Left ventricle myocardium superior (tissue), 1 donor: ENCODE measurements around the gene UGT1A7. TPM values are rescaled to one million over a fixed set of nuclear protein-coding genes. Genes with fewer than 3 reads are reported as not detected.
"Not testable (repeated sequence)": the region's sequence is repeated elsewhere in the genome, so short reads cannot be mapped to it uniquely, and the experiment has no call there.

Source experiments
- ATAC-seq: fragments of 200-7000 bp; cut with Tn5 transposase; one replicate; pipeline ENCODE4 v1.9.1; 2020; ENCODE audit warnings: mild to moderate bottlenecking, moderate library complexity
- DNase-seq: peaks from one replicate; pipeline ENCODE4 v3.0.0-alpha.2; 2020
- intact Hi-C: fragments of 100-400 bp; cut with micrococcal nuclease; formaldehyde crosslinking; loops from one replicate; pipeline ENCODE4 v1.11.0; 2022
- total RNA-seq: library from RNA; stranded (reverse); fragmentation: NEBNext Ultra II Directional; extraction: Animal tissue kit (Norgen Biotek cat#: 25700); gene quantifications from one replicate; pipeline ENCODE4 v1.2.1, GENCODE V29; 2021
- donor health status: DM: no; HTN: yes; CAD: no; lungs with severe emphysema.

Gene UGT1A7
- total RNA-seq, 1 donor from 2014 or later = not detected

DNA sequence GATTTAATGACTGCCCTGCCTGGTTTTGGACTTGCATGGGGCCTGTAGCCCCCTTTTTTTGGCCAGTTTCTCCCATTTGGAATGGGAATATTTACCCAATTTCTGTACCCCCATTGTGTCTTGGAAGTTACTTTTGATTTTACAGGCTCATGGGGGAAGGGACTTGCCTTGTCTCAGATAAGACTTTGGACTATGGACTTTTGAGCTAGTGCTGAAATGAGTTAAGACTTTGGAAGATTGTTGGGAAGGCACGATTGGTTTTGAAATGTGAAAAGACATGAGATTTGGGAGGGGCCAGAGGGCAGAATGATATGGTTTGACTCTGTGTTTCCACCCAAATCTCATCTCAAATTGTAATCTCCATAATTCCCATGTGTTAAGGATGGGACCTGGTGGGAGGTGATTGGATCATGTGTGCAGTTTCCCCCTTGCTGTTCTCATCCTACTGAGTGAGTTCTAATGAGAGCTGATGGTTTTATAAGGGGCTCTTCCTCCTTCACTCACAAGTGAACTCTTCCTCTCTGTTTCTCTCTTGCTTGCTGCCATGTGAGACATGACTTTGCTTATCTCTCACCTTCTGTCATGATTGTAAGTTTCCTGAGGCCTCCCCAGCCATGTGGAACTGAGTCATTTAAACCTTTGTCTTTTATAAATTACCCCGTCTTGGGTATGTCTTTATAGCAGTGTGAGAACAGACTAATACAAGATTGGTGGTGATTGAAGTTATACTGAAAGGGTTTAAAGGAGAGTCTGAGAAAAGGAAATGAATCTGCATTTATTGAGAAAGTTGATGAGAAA is 69.7 kb downstream of the UGT1A7 start:
- intact Hi-C loops, ATAC-seq, DNase-seq: not testable (repeated sequence)

DNA sequence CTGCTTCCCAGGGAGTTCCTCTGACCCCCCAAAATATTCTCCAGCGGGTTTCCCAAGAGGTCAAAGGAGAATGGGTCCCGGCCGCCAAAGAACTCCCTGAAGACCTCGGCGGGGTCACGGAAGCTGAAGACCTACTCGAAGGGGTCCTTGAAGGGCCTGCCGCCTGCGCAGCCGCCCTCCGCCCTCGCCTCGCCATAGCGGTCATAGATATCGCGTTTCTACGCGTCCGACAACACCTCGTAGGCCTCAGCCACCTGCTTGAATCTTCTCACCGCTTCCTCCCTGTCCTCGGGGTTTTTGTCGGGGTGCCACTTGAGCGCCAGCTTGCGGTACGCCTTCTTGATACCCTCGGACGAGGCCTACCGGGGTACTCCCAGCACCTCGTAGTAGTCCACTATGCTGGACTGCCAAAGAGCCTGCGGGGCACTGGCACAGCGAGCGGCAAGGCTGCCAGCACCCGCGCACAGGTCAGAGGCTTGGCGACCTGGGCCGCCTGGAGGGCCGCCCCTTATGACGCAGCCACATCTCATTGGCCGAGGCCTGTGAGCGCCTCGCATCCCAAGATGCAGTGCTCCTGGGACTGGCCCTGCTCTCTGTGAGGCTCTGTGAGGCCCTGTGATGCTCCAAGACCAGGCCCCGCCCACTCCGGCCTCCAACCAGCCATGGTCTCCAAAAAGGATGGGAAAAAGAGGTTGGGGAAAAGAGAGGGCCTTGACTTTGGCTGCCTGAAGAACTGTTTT is 73.3 kb downstream of the UGT1A7 start:
- intact Hi-C loops = no loop called here
- no peak for ATAC-seq
- DNase-seq = no peak

DNA sequence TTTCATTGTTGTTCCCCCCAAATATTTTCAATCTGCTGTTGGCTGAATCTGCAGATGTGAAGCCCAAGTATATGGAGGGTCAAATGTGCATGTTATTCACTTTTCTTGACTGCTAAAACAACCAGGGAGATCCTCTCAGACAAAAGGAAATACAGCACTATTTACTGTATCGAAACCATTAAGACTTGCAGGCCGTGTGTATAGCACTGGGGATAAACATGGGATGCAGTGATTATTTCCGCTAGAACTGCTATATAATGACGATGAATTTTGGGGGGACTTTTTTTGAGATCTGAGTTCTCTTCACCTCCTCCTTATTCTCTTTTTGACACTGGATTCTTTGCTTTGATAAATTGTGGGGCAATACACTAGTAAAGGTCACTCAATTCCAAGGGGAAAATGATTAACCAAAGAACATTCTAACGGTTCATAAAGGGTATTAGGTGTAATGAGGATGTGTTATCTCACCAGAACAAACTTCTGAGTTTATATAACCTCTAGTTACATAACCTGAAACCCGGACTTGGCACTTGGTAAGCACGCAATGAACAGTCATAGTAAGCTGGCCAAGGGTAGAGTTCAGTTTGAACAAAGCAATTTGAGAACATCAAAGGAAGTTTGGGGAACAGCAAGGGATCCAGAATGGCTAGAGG is 74.9 kb downstream of the UGT1A7 start:
- intact Hi-C loops = no loop called here
- ATAC-seq (no peak), DNase-seq (no peak)

DNA sequence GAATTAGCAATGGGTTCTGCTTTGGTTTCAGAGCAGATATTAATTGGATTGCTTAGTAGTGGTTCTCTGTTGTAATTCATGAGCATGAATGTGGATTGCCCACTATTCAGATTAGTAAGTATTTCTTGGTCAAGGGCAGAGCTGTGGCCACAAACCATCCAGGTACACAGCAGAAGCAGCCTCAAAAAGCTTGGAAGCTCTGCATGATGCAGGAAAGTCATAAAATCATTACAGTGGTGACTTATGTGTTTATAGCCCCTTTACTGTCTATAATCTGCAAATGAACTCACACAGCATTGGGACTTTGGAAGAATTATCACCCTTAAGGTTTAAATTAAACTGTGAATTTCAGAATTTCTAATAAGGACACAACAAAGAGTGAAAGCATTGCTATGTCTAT is 76.4 kb downstream of the UGT1A7 start:
- ATAC-seq = no peak
- DNase-seq = no peak
- intact Hi-C loops = no loop called here

DNA sequence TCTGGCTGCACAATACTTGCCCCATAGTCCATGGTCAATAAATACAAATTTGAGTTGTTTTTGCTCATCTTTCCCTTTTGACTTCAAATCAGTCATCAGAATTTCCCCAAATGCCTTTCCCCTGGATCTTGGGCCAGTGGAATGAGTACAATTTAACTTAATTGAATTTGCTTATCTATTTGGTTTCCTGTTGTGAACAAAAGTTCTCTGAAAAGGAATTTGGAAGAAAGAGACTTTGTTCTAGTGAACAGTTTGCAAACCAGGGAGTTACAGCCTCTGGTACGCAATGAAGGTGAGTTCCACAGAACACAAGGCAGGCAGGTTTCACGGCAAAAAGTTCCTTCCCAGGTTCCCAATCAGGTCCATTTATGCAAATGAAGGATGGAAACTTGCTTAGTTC is 77.1 kb downstream of the UGT1A7 start:
- DNase-seq (no peak), ATAC-seq (no peak)
- intact Hi-C loops = no loop called here

DNA sequence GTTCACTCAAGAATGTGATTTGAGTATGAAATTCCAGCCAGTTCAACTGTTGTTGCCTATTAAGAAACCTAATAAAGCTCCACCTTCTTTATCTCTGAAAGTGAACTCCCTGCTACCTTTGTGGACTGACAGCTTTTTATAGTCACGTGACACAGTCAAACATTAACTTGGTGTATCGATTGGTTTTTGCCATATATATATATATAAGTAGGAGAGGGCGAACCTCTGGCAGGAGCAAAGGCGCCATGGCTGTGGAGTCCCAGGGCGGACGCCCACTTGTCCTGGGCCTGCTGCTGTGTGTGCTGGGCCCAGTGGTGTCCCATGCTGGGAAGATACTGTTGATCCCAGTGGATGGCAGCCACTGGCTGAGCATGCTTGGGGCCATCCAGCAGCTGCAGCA is 78.3 kb downstream of the UGT1A7 start, which contains the start of gene UGT1A1:
TSS of gene UGT1A1 (plus strand) at position 228 of the 400 bp plus-strand sequence. CDS start at position 246, 18 bp downstream.
- DNase-seq (no peak), ATAC-seq (no peak)
- intact Hi-C loops = no loop called here

DNA sequence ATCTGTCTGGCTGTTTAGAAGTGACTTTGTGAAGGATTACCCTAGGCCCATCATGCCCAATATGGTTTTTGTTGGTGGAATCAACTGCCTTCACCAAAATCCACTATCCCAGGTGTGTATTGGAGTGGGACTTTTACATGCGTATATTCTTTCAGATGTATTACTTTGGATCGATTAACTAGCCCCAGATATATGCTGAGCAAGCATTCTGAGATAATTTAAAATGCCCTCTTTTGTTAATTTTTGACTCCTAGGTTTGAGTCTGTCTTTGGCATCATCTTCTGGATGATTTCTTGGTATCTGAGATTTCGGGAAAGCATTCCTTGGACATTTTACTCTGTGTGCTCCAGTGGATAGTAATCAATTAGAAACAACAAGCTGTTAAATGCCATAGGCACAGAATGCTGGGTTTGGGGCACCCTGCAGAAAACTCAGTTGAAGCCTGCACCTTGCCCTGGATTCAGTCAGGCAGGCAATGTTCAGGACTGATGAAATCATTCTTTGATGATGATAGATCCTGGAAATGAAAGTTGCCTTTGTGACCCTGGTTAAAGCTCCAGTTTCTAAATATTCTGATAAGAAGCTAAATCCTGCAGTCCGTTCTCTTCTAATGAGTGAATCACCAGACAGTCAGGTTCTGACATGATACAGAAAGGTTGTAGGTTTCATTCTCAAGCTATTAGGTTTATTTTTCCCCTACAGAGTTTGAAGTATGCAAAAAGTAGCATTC is 79.5 kb downstream of the UGT1A7 start:
- ATAC-seq = no peak

DNA sequence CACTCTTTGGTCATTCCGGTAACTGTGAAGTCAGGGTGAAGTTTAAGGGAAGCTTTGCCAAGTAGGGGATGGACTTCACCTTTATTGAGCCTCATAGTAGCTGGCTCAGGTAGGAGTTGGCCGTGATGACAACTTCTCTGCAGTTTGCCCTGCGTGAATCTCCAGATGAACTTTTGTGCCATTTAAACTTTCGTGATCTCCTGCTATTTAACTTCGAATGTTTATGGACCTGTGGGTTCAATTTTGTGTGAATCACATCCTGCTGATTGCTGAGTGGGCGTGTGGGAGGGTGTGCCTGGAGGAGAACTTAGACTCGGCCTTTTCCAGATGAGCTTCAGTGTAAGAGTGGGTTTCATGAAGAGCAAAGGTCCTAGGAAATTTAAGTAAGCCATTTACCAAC is 82.6 kb downstream of the UGT1A7 start:
- intact Hi-C loops = no loop called here
- DNase-seq (no peak), ATAC-seq (no peak)

More for the DNA sequence above, 79.5 kb downstream of the UGT1A7 start:
- DNase-seq = no peak
- intact Hi-C loops = no loop called here

DNA sequence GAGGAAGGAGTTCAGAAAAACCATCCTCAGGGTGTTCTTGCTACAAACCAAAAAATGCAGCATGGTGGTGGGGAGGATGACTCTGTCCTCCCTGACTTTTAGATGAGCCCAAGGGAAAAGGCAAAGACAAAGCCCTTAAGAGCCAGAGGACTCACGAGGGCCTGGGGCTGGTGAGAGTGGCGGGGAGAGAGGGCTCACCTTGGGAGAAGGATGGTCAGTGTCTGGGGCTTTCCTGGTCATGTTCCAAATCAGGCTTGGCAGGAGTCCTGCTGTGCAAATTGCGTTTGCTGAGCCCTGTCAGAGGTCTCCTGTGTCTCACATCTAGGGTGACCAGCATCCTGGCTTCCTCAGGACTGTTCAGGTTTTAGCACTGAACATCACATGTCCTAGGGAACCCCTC is 83.1 kb downstream of the UGT1A7 start:
- ATAC-seq (no peak), DNase-seq (no peak)
- intact Hi-C loops = no loop called here

DNA sequence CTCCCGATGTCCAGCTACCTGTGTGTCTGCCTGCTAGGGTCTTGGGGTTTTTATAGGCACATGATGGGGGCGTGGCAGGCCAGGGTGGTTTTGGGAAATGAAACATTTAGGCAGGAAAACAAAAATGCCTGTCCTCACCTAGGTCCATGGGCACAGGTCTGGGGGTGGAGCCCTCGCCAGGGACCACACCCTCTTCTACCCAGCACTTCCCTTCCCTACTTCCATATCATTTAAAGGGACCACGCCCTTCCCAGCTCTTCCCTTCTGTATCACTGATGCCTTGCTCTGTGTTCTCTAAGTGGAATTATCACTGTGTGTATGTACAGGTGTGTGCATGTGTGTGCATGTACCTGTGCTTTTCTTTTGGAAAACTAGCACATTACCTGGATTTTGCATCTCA is 84.7 kb downstream of the UGT1A7 start:
- ATAC-seq (no peak), DNase-seq (no peak)
- intact Hi-C loops = no loop called here

DNA sequence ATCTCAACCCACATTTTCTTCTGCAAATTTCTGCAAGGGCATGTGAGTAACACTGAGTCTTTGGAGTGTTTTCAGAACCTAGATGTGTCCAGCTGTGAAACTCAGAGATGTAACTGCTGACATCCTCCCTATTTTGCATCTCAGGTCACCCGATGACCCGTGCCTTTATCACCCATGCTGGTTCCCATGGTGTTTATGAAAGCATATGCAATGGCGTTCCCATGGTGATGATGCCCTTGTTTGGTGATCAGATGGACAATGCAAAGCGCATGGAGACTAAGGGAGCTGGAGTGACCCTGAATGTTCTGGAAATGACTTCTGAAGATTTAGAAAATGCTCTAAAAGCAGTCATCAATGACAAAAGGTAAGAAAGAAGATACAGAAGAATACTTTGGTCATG is 86.4 kb downstream of the UGT1A7 start:
- DNase-seq = no peak
- intact Hi-C loops = no loop called here
- ATAC-seq = no peak

DNA sequence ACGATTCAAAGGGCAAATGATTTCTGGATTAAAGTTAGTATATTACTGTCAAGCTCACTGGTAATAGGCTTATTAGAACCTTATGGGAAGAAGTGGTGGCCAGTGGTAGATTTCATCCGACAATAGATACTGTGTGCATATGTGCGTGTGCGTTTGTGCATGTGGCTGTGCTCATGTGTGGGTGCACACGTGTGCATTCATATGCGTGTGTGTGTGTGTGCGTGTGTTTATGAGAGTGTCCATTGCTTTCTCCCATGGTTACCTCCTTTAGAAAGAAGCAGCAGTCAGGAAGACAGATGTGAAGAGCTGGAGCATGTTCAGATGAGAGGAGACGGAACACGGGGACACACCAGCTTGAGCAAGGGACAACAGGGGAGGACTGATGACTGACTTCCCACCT is 87.6 kb downstream of the UGT1A7 start:
- DNase-seq (no peak), ATAC-seq (no peak)
- intact Hi-C loops = no loop called here

DNA sequence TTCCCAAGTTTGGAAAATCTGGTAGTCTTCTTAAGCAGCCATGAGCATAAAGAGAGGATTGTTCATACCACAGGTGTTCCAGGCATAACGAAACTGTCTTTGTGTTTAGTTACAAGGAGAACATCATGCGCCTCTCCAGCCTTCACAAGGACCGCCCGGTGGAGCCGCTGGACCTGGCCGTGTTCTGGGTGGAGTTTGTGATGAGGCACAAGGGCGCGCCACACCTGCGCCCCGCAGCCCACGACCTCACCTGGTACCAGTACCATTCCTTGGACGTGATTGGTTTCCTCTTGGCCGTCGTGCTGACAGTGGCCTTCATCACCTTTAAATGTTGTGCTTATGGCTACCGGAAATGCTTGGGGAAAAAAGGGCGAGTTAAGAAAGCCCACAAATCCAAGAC is 90.5 kb downstream of the UGT1A7 start:
- intact Hi-C loops = no loop called here
- ATAC-seq = no peak
- no peak for DNase-seq

DNA sequence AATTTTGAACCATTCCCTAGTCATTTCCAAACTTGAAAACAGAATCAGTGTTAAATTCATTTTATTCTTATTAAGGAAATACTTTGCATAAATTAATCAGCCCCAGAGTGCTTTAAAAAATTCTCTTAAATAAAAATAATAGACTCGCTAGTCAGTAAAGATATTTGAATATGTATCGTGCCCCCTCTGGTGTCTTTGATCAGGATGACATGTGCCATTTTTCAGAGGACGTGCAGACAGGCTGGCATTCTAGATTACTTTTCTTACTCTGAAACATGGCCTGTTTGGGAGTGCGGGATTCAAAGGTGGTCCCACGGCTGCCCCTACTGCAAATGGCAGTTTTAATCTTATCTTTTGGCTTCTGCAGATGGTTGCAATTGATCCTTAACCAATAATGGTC is 90.9 kb downstream of the UGT1A7 start:
- ATAC-seq = no peak
- intact Hi-C loops = no loop called here
- no peak for DNase-seq

DNA sequence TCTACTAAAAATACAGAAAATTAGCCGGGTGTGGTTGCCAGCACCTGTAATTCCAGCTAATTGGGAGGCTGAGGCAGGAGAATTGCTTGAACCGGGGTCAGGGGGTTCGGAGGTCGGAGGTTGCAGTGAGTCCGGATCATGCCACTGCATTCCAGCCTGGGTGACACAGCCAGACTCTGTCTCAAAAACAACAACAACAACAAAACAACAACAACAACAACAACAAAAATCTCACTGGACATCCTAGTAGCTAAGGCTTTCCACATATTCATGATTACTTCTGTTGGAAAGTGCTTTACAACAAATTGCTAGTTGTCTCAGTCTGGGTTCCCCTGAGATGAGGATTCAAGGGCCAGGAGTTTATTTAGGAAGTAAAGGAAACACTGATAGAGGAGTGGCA is 92.2 kb downstream of the UGT1A7 start:
- no peak for ATAC-seq
- intact Hi-C loops = no loop called here
- no peak for DNase-seq

DNA sequence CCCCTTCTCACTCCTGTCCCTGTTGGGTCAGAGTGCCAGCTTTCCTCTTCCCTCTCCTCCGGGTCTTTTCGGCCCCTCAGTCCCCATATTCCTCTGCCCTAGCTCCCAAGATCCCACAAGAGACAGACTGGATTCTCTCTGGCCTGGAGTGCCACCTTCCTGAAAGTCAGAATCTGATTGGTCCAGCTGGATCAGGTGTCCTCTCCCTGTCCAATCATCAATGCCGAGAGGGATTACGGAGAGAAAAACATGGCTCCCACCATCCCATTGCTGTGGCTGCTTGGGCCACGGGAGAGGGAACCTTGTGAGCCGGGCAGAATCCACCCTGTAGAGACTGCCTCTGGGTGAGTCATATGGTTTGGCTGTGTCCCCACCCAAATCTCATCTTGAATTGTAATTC is 93.7 kb downstream of the UGT1A7 start:
- intact Hi-C loops = no loop called here
- ATAC-seq (no peak), DNase-seq (no peak)

DNA sequence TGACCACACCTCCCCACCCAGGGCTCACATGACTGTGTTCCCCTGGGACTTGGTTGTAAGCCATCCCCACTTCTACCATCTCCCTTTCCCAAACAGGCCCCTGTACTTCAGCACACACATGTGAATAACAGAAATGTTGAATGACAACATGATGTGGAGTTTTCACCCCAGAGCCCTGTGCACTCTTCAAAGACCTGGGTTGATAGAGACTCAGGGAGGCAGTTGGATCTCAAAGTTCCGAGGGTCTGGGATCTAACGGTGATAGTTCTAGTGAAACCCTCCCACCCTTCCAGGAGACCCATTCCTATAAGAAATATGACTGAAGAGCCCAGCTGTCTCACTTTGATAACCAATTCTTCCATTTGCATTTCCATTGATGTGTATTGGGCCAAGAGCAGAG is 96.3 kb downstream of the UGT1A7 start, which contains the start of gene MROH2A:
TSS of gene MROH2A (plus strand) at position 301 of the 400 bp plus-strand sequence. CDS start 1,029 bp downstream, outside the sequence.
- ATAC-seq = no peak
- intact Hi-C loops = no loop called here
- no peak for DNase-seq

DNA sequence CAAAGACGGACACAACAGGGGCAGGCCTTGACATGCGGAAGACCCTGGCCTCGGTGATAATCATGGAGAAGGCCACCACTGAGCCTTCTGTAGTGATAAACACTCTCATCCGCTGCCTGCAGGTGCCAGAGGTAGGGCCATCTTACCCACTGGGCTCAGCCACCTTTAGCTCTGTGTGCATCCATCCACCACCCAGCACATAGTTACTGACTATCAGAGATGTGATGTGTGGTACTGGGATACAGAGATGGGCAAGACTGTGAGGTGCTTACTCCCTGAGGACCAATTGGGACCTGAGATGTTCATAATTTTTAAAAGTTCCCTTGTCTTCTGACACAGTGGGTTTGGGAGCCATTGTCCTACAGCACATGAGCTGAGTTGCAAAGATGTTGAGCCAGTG is 98.0 kb downstream of the UGT1A7 start:
- intact Hi-C loops = no loop called here
- ATAC-seq (no peak), DNase-seq (no peak)

DNA sequence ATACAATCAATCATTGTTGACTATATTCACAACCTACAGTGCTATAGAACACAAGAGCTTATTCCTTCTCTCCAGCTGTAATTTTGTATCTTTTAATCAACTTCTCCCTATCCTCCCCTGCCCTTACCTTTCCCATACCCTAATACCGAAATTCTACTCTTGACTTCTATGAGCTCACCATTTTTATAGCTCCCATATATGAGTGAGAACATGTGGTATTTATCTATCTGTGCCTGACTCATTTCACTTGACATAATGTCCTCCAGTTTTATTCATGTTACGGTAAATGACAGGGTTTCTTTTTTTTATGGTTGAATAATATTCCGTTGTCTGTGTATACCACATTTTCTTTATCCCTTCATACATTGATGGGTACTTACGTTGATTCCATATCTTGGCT is 99.1 kb downstream of the UGT1A7 start:
- no peak for ATAC-seq
- DNase-seq = no peak
- intact Hi-C loops = no loop called here
